DMS 273 (cell line): ENCODE measurements around the gene CIAO2B.
"Not testable (repeated sequence)": the region's sequence is repeated elsewhere in the genome, so short reads cannot be mapped to it uniquely, and the experiment has no call there.

Experiments
- DNase-seq: peaks from one replicate; lab custom pipeline; 2025; ENCODE audit not compliant: unreplicated experiment; lab: John Stamatoyannopoulos, UW

The CIAO2B gene

GRCh38 chr16:66937725-66938337 lies 3.6 kb upstream of the CIAO2B start:
- no peak for DNase-seq

- DNase-seq, result peak; percentile 60
Observed at GRCh38 chr16:66936889-66937554, 2.8 kb upstream of the CIAO2B start.

- no peak for DNase-seq
Observed at GRCh38 chr16:66936462-66936861, 2.3 kb upstream of the CIAO2B start.

DNA sequence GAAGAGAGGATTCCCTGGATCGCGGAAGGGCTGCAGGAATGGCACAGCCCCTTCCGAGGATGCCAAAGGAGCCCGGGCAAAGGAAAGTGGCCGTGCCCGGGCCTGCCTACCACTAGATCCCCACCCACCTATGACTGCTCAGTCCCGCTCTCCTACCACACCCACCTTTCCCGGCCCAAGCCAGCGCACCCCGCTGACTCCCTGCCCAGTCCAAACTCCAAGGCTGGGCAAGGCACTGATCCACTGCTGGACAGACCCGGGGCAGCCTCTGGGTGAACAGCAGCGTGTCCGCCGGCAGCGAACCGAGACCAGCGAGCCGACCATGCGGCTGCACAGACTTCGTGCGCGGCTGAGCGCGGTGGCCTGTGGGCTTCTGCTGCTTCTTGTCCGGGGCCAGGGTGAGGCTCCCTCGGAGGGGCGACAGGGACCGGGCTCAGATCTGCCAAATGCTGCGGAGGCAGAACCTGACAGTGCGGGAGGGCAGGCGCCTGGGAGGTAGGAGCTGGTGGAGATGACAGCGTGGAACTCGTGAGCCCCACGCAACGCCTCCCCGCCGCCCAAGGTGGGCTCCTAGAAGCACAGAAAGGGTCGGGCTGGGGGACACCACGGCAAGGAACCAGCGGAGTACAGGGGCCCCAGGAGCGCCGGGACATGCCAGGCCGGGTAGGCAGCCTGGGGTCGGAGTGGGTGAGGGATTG lies 1.3 kb upstream of the CIAO2B start, which contains the start of gene CES2:
CES2 (plus strand) TSS at position 203 of the 698 bp plus-strand sequence; CDS start at position 323, 120 bp downstream.
- peak; percentile 41 for DNase-seq

DNA sequence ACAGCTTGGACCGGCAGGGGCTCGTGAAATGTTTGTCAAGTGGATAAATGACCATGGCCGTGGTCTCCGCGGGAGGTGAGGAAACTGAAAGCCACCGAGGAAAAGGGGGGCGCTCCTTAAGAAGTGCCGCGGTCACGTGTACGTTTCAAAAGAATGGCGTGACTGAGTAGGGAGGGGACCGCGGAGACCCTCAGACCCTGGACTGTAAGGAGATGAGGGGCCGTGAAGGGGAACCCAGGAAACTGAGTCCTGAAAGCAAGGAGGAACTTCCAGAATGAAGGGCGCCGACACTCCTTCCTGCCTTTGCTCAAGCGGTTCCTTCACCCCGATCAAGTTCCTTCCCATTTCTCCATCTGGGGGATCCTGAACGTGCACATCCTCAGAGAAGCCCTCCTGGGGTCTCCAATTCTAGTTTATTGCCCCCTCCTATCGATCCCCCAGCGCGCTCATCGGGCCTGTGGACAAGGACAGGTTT lies 674 bp upstream of the CIAO2B start:
- not testable (repeated sequence) for DNase-seq

DNA sequence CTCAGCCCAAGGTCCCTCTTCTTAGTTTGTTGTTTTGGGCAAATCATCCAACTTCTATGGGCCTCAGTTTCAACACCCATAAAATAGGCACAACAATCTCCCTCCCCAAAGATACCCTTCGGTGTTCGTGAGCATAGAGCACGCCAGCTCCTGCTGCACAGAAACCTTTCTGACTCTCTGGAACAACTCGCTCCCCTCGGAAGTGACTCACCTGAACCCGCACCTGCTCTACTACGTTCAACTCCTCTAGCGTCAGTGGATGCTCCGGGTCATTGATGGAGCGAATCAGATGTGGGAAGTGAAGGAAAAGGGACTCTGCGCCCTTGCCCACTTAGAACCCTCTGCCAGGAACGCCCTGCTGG lies 445 bp downstream of the CIAO2B start:
- no peak for DNase-seq

DNA sequence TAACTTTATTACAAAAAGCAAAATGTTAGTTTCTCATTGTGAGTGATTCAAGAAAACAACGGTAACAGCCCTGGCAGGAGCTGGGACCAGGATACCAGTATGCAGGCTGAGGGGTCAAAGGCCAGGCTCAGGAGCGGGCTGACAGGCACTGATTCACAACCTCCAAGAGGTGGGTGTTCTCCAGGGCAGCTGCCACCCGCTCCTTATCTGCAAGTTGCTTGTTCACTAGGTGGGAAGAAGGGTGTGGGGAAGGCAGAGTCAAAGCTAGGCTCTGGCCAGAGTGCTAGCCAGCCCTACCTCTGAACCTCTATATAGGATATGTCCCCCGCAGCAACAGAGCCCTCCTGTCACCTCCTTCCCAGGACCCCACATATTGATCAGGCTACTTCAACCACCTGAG lies 2.1 kb downstream of the CIAO2B start:
- no peak for DNase-seq

- no peak for DNase-seq
Observed at GRCh38 chr16:66931665-66932064, 2.5 kb downstream of the CIAO2B start.

DNA sequence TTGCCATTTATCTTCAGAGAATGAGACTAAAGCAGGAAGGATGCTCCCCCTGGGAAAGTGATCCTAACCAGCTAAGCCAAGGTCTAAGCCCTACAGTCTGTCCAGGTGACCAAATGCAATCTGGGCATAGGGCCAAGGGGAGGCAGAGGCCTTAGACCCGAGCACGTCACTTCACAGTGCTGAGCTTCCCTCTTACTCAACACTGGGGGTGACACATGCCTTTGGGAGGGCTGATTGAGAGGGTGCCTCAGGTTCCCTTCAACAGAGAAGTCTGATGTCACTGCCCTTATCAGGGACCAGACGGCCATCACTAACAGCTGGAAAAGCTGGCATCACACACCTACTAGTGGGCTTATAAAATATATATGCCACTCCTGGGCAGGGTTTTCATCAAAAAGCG lies 4.0 kb downstream of the CIAO2B start:
- DNase-seq, result peak; percentile 58

DNA sequence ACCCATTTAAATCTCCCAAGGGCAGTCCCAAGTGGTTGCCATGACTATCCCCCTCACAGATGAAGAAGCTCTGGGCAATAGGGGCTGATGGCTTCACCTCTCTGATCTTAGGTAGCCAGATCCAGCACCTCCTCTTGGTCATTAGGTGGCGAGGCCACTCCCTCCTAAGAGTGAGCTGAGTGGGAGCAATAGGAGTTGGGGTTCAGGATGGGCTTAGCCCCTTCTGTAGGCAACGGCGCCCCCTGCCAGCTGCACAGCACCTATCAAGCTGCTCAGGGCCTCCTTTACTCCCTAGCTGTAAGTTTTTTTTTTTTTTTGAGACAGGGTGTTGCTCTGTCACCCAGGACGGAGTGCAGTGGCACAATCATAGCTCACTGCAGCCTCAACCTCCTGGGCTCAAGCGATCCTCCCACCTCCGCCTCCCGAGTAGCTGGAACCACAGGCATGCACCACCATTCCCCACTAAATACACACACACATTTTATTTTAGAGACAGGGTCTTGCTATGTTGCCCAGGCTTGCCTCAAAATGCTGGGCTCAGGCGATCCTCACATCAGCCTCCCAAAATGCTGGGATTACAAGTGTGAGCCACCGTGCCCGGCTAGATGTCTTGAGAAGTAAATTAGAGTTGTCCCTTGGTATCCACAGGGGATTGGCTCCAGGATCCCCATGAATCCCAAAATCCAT lies 5.4 kb downstream of the CIAO2B start:
- DNase-seq, result peak; percentile 66

- peak; percentile 65 for DNase-seq
Observed at GRCh38 chr16:66927918-66928649, 6.1 kb downstream of the CIAO2B start.

DNA sequence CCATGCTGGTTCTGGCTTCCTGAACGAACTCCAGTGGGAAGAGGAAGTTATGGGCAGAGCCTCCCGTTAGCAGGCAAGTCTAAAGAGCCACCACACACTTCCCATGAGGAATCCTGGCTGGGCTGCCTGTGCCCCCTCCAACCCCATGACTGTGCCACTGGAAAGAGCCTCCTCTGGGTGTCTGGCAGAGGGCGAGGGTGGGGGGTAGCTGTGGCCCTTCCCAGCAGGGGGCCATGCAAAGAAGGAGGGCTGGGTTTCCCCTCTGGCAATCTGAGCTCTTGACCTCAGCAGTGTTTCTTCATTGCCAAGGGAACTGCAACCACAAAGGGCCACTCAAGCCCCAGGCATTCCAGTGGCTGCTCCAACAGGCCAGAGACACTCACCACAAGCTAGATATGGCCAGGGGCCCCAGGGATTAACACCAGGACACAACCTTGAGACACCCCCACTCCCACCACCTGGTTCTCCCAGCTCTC lies 7.2 kb downstream of the CIAO2B start:
- peak; percentile 55 for DNase-seq

DNA sequence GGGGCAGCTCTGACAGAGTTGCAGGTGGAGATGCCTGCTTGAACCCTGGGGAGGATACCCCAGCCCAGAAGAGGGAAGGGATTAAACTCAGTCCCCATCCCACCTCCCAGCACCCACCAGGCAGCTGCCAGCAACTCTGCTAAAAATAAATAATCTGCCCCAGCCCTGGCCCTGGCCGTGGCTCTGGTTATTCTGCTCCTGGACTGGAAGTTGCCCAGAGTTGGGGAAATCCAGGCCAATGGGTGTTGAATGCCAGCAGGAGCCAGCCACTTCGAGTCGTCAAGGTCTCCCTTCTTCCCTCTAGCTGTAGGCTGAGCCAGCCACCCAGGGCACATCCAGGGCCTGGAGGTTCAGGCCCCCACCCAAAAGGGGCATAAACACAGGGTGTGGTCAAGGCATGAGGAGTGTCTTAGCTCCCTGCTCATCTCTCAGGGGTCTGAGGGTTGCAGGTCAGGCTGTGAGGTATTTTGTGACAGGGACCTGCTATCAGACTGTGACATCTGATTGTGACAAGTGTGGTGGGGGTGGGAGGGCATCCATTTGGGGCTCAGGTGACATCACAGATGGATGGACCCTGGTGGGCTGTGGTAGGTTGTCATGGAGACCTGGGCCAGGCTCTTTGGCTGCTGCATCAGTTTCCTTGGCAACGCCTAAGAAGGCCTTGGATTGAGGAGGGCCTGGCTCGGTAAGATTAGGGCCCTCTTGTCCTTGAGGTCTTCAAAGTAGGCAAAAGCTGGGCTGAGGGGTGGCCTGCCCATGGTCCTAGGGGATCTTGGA lies 7.8 kb downstream of the CIAO2B start:
- DNase-seq, result peak; percentile 55

GRCh38 chr16:66925322-66925840 lies 8.8 kb downstream of the CIAO2B start, which contains the start of gene RRAD:
RRAD (minus strand) TSS chr16:66925535; CDS start chr16:66925179, 356 bp downstream.
- no peak for DNase-seq

- DNase-seq, result peak; percentile 69
Observed at GRCh38 chr16:66924527-66925321, 9.5 kb downstream of the CIAO2B start.

DNA sequence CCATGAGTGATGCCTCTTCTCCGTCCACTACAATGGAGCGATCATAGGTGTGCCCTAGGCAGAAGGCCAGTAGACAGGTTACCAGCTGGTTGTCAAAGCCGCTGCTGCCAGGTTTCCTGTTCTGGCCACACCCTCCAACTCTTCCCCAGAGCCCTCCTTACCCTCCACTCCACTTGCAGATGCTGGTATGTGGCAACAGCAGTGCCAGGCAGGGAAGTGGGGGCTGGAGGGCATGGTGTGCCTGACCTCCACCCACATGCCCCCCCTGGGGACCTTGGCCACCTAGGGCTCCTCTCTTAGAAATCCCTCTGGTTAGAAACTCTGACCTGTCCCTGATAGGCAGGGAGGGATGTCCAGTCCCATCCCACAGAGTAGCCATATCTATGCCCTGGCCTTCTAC lies 10.3 kb downstream of the CIAO2B start:
- peak; percentile 69 for DNase-seq

GRCh38 chr16:66923247-66923731 lies 10.9 kb downstream of the CIAO2B start:
- peak; percentile 95 for DNase-seq

DNA sequence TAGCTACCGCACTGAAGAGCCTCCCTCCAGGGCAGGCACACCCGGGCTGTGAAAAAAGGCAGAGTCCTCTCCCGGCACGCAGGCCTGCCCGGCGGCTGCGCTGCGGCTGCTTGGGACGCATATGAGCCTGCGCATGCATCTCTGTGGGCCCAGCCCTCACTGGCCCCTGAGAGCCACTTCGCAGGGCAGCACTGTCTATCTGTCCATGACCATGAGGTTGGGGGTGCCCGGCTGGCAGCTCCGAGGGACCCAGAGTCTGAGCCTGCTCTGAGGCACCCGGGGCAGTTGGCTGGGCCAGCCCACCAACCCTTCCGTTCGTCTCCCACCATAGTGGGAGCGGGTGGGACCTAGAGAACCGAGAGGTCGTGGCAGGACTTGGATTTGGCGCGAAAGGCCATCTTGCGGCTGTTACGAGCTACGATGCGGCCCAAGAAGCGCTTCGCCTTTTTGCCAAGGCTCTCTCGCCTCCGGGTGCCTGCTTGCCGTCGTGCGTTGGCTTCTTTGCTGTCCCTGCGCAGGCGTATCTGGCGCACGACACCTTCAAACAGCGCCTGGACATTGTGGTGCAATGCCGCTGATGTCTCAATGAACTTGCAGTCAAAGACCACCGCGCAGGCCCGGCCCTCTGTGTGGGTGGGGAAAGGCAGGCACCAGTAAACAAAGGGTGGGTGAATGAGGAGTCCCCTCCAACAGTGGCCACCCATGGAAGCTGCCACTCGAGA lies 12.3 kb downstream of the CIAO2B start:
- DNase-seq, result no peak
